Colonic mucosa (tissue), 4 donors: Measurements from ENCODE around the gene ZNF609. TPM values are rescaled to one million over a fixed set of nuclear protein-coding genes. Genes with fewer than 3 reads are reported as not detected.

ENCODE experiments used
- DNase-seq: peaks from one replicate; pipeline ENCODE4 v3.0.0-alpha.2; 2020
- H3K27ac ChIP-seq: fragments of 200-600 bp; one replicate; pipeline ENCODE4 v1.8.0; 2021
- H3K27me3 ChIP-seq: fragments of 200-600 bp; one replicate; pipeline ENCODE4 v1.8.0; 2021
- H3K36me3 ChIP-seq: fragments of 200-600 bp; one replicate; pipeline ENCODE4 v1.8.0; 2021
- H3K4me1 ChIP-seq: fragments of 200-600 bp; one replicate; pipeline ENCODE4 v1.8.0; 2021; ENCODE audit warnings: mild to moderate bottlenecking
- H3K4me3 ChIP-seq: fragments of 200-600 bp; one replicate; pipeline ENCODE4 v1.8.0; 2021
- H3K9ac ChIP-seq, 2 donors: one replicate each; pipeline ENCODE4 v1.7.0; 2013; ENCODE audit warnings: control low read depth in 2 of 2, low read depth in 2 of 2, low read length in 2 of 2
- H3K9me3 ChIP-seq: fragments of 200-600 bp; one replicate; pipeline ENCODE4 v1.8.0; 2021
- CTCF ChIP-seq: fragments of 200-600 bp; IDR thresholded peaks from one replicate; pipeline ENCODE4 v1.8.0; 2022; ENCODE audit warnings: antibody characterized with exemption, mild to moderate bottlenecking
- intact Hi-C: fragments of 100-400 bp; cut with DNase I; formaldehyde crosslinking; loops from one replicate; pipeline ENCODE4 v1.14.1; 2022
- total RNA-seq, 2 donors: library from RNA; stranded (reverse); fragmentation: NEBNext Ultra II Directional in 1 of 2; extraction: Animal tissue kit (Norgen Biotek cat#: 25700) in 1 of 2; gene quantifications; one replicate each; pipeline ENCODE4 v1.2.1, GENCODE V29; 2021
- donor health status: healthy.
- donor health status: DM: no; HTN: no; CAD: no.
- donor health status: DM: no; HTN: no; CAD: no.

ZNF609 gene
- total RNA-seq, 2 donors from 2014 or later = 24.5 to 24.8 TPM

- H3K4me3 ChIP-seq = no peak overlapping the region
- intact Hi-C loops = no loop called here
- no peak for TF ChIP-seq CTCF
Measured at GRCh38 chr15:64717735-64718495, 257.5 kb downstream of the ZNF609 start.

GRCh38 chr15:64720188-64720587 is 259.8 kb downstream of the ZNF609 start:
- no peaks in the 10 kb centered on the region for H3K27me3 ChIP-seq
- intact Hi-C loops = no loop called here
- DNase-seq = no peak
- no peak overlapping the region for H3K27ac ChIP-seq
- no peaks in the 10 kb centered on the region for H3K4me1 ChIP-seq
- H3K36me3 ChIP-seq = no peaks in the 10 kb centered on the region
- no peak overlapping the region for H3K4me3 ChIP-seq
- H3K9ac ChIP-seq = no peak overlapping the region
- TF ChIP-seq CTCF = no peak
- H3K9me3 ChIP-seq = no peaks in the 10 kb centered on the region

More at GRCh38 chr15:64717735-64718495, 257.5 kb downstream of the ZNF609 start:
- no peak overlapping the region for H3K9ac ChIP-seq
- H3K4me1 ChIP-seq = no peaks in the 10 kb centered on the region
- H3K27me3 ChIP-seq = no peaks in the 10 kb centered on the region
- DNase-seq = no peak
- no peak overlapping the region for H3K27ac ChIP-seq
- H3K9me3 ChIP-seq = no peaks in the 10 kb centered on the region
- H3K36me3 ChIP-seq = no peaks in the 10 kb centered on the region

- Histone ChIP-seq H3K4me3 (no peak overlapping the region), H3K4me1 (no peaks in the 10 kb centered on the region), H3K27me3 (no peaks in the 10 kb centered on the region), H3K27ac (no peak overlapping the region), H3K9ac (no peak overlapping the region), H3K9me3 (no peaks in the 10 kb centered on the region), H3K36me3 (no peaks in the 10 kb centered on the region)
- intact Hi-C loops = loop anchor here (2.0 to 5.0 kb wide), 2 partner anchors 81 to 177 kb away; no protein-coding TSS in a partner anchor
- no peak for DNase-seq
- TF ChIP-seq CTCF = no peak
Measured at GRCh38 chr15:64730151-64730550, 269.8 kb downstream of the ZNF609 start.

GRCh38 chr15:64731012-64731804 is 270.8 kb downstream of the ZNF609 start:
- H3K4me3 ChIP-seq = no peak overlapping the region
- TF ChIP-seq CTCF = peak; percentile 86
- no peaks in the 10 kb centered on the region for H3K9me3 ChIP-seq
- no peak overlapping the region for H3K9ac ChIP-seq
- no peak overlapping the region for H3K27ac ChIP-seq
- no peaks in the 10 kb centered on the region for H3K27me3 ChIP-seq
- no peaks in the 10 kb centered on the region for H3K36me3 ChIP-seq
- DNase-seq = peak; percentile 91
- intact Hi-C loops = loop anchor here (2.0 to 5.0 kb wide), 2 partner anchors 80 to 176 kb away; no protein-coding TSS in a partner anchor
- no peaks in the 10 kb centered on the region for H3K4me1 ChIP-seq

- H3K36me3 ChIP-seq = no peaks in the 10 kb centered on the region
- no peak for DNase-seq
- H3K9ac ChIP-seq = no peak overlapping the region
- H3K4me3 ChIP-seq = no peak overlapping the region
- TF ChIP-seq CTCF = no peak
- H3K9me3 ChIP-seq = no peaks in the 10 kb centered on the region
- H3K4me1 ChIP-seq = no peaks in the 10 kb centered on the region
- H3K27ac ChIP-seq = no peak overlapping the region
- intact Hi-C loops = loop anchor here (2.0 to 5.0 kb wide), 2 partner anchors 79 to 176 kb away; no protein-coding TSS in a partner anchor
- no peaks in the 10 kb centered on the region for H3K27me3 ChIP-seq
Measured at GRCh38 chr15:64731805-64732151, 271.4 kb downstream of the ZNF609 start.
